GM12878 (cell line): ENCODE data around the gene GALNT18. TPM values are rescaled to one million over a fixed set of nuclear protein-coding genes. Genes with fewer than 3 reads are reported as not detected.

Source experiments
- ATAC-seq: fragments of 200-7000 bp; cut with Tn5 transposase; 3 replicates; pipeline ENCODE4 v1.9.1; 2020; ENCODE audit warnings: mild to moderate bottlenecking, moderate library complexity
- BruUV-seq: library from RNA; stranded (reverse); fragments of 400-500 nt; replicated peaks from 2 replicates; lab custom pipeline; 2021; lab: Mats Ljungman, UMichigan
- CTCF ChIA-PET: fragments of 300-600 bp; sonication (Branson Sonifier 250); formaldehyde crosslinking; extraction: SDS; loops from one replicate; lab custom pipeline; 2021; ENCODE audit warnings: inconsistent platforms; lab: Yijun Ruan, JAX
- POLR2A ChIA-PET: fragments of 350-600 bp; formaldehyde crosslinking; extraction: SDS; loops from one replicate; lab custom pipeline; 2021; ENCODE audit warnings: inconsistent platforms; lab: Charles Lee
- RAD21 ChIA-PET: fragments of 300-600 bp; sonication (Branson Sonifier 250); formaldehyde crosslinking; loops from one replicate; lab custom pipeline; 2023; ENCODE audit warnings: antibody characterized with exemption; ENCODE audit not compliant: unreplicated experiment; lab: Charles Lee
- SMC1A ChIA-PET: fragments of 300-600 bp; sonication (Branson Sonifier 250); formaldehyde crosslinking; loops from one replicate; lab custom pipeline; 2023; ENCODE audit not compliant: unreplicated experiment, uncharacterized antibody; lab: Charles Lee
- DNase-seq: peaks from one replicate; pipeline ENCODE4 v3.0.0-alpha.2; 2011; ENCODE audit warnings: low read depth, low spot score
- FAIRE-seq: peaks from 3 replicates; lab custom pipeline; 2011; peaks lifted over from hg19 to GRCh38; lab: Jason Lieb, UNC
- H2AFZ ChIP-seq: 2 replicates; pipeline ENCODE4 v1.6.0; 2011; ENCODE audit warnings: low read depth, low read length, control low read depth; ENCODE audit not compliant: control insufficient read depth
- H3K27ac ChIP-seq: 2 replicates; pipeline ENCODE4 v1.5.1; 2011; ENCODE audit warnings: control low read depth; ENCODE audit not compliant: control insufficient read depth, insufficient read depth
- H3K27me3 ChIP-seq, 2 experiments: replicated peaks in 1 of 2; 2 replicates each; pipeline versions ENCODE4 v1.6.0 to v1.6.1; 2011; ENCODE audit warnings: low read length in 1 of 2; ENCODE audit not compliant: control insufficient read depth in 2 of 2, insufficient read depth in 2 of 2
- H3K36me3 ChIP-seq, 2 experiments: 2 replicates each; pipeline ENCODE4 v1.5.1; 2011; ENCODE audit warnings: low read length in 1 of 2; ENCODE audit not compliant: control insufficient read depth in 2 of 2, insufficient read depth in 2 of 2
- H3K4me1 ChIP-seq: 2 replicates; pipeline ENCODE4 v1.6.1; 2011; ENCODE audit warnings: mild to moderate bottlenecking, low read length, moderate library complexity, mixed read lengths; ENCODE audit not compliant: control insufficient read depth, insufficient read depth
- H3K4me2 ChIP-seq: 2 replicates; pipeline ENCODE4 v1.6.0; 2011; ENCODE audit warnings: control low read depth; ENCODE audit not compliant: control insufficient read depth, insufficient read depth
- H3K4me3 ChIP-seq: fragments of 200-600 bp; sonication (generic); 2 replicates; pipeline ENCODE4 v1.5.1; 2016
- H3K79me2 ChIP-seq: 2 replicates; pipeline ENCODE4 v1.6.0; 2011; ENCODE audit warnings: low read length; ENCODE audit not compliant: control insufficient read depth, insufficient read depth
- H3K9ac ChIP-seq: 2 replicates; pipeline ENCODE4 v1.8.0; 2011; ENCODE audit warnings: low read length, control low read depth, mixed read lengths; ENCODE audit not compliant: control insufficient read depth, insufficient read depth
- H3K9me3 ChIP-seq: replicated peaks from 3 replicates; pipeline ENCODE4 v1.5.1; 2011; ENCODE audit warnings: mild to moderate bottlenecking, low read length; ENCODE audit not compliant: control insufficient read depth, insufficient read depth
- H4K20me1 ChIP-seq: 2 replicates; pipeline ENCODE4 v1.6.0; 2011; ENCODE audit not compliant: control insufficient read depth, insufficient read depth
- BCL11A ChIP-seq: IDR thresholded peaks from 2 replicates; pipeline ENCODE4 v1.6.1; 2011; ENCODE audit warnings: low read depth, low read length
- BCL3 ChIP-seq: IDR thresholded peaks from 2 replicates; pipeline ENCODE4 v1.6.1; 2011; ENCODE audit warnings: borderline replicate concordance, low read depth, mild to moderate bottlenecking, moderate library complexity, low read length; ENCODE audit not compliant: insufficient read depth, poor library complexity, severe bottlenecking
- BHLHE40 ChIP-seq, 2 experiments: fragments of 450-650 bp in 1 of 2; IDR thresholded peaks; 2 replicates each; pipeline ENCODE4 v1.6.1; 2011 to 2017; ENCODE audit warnings: low read depth in 2 of 2, borderline replicate concordance in 1 of 2, improper control_type of control experiment in 1 of 2, low read length in 1 of 2, mild to moderate bottlenecking in 1 of 2
- HDAC2 ChIP-seq: fragments of 200-600 bp; sonication (generic); IDR thresholded peaks from 2 replicates; pipeline ENCODE4 v1.6.1; 2017
- NFIC ChIP-seq: IDR thresholded peaks from 2 replicates; pipeline ENCODE4 v1.6.1; 2012; ENCODE audit warnings: low read depth, mild to moderate bottlenecking, inconsistent platforms, low read length, moderate library complexity
- SP1 ChIP-seq: IDR thresholded peaks from one replicate; pipeline ENCODE4 v1.6.1; 2011; ENCODE audit warnings: low read depth, low read length
- SPI1 ChIP-seq: IDR thresholded peaks from 2 replicates; pipeline ENCODE4 v1.6.1; 2011; ENCODE audit warnings: low read depth, mild to moderate bottlenecking, low read length, moderate library complexity, borderline replicate concordance; ENCODE audit not compliant: insufficient read depth
- SRF ChIP-seq, 2 experiments: IDR thresholded peaks; 2 replicates each; pipeline ENCODE4 v1.6.1; 2011; ENCODE audit warnings: low read depth in 2 of 2, low read length in 2 of 2, mild to moderate bottlenecking in 1 of 2, moderate library complexity in 1 of 2
- STAT3 ChIP-seq: IDR thresholded peaks from 2 replicates; pipeline ENCODE4 v1.6.1; 2011; ENCODE audit warnings: low read depth, low read length, improper control_type of control experiment
- ZBED1 ChIP-seq: IDR thresholded peaks from 2 replicates; pipeline ENCODE4 v1.6.1; 2016; ENCODE audit warnings: borderline replicate concordance
- WGBS: methylation state at CpG from one replicate; pipeline ENCODE4 v1.1.6; 2016; ENCODE audit warnings: low lambda C conversion rate; ENCODE audit not compliant: insufficient replicate concordance, insufficient coverage; ENCODE audit errors: missing lambda C conversion rate; 5-methylcytosine and 5-hydroxymethylcytosine counted together
- in situ Hi-C: fragments of 300-500 bp; cut with MboI; formaldehyde crosslinking; loops from 9 replicates; pipeline ENCODE4 v1.14.3; 2018; ENCODE audit warnings: mixed read lengths
- intact Hi-C: fragments of 100-400 bp; cut with micrococcal nuclease; formaldehyde crosslinking; loops from one replicate; pipeline ENCODE4 v1.14.2; 2022; ENCODE audit not compliant: unreplicated experiment
- polyA plus RNA-seq, 11 experiments: library from polyadenylated mRNA; depleted of rRNA in 4 of 11; unstranded in 6 of 11; stranded (reverse) in 5 of 11; fragments of >200 nt; fragmentation: Nextera tagmentation in 4 of 11; fragmentation: Illumina TruSeq in 1 of 11; extraction: Ambion mirVana in 4 of 11; extraction: Trizol in 1 of 11; gene quantifications; 1 replicate in 1 of 11; 2 replicates in 10 of 11; pipeline versions ENCODE4 v1.2.1 to v1.2.3, GENCODE V29; 2011 to 2016; ENCODE audit warnings: inconsistent platforms in 2 of 11, missing spikeins in 2 of 11, low read depth in 1 of 11
- total RNA-seq, 4 experiments: library from RNA; depleted of rRNA in 3 of 4; stranded (reverse); fragments of >200 nt in 3 of 4; fragmentation: Illumina TruSeq in 1 of 4; extraction: Trizol in 1 of 4; gene quantifications; 2 replicates each; pipeline versions ENCODE4 v1.2.1 to v1.2.3, GENCODE V29; 2013 to 2021

Gene GALNT18
- total and polyA plus RNA-seq, 10 of the 15 experiments (the other 5 are each of a cell fraction or from before 2014, with no cell fraction given): 1.2 to 14.2 (median 6.3) TPM

DNA sequence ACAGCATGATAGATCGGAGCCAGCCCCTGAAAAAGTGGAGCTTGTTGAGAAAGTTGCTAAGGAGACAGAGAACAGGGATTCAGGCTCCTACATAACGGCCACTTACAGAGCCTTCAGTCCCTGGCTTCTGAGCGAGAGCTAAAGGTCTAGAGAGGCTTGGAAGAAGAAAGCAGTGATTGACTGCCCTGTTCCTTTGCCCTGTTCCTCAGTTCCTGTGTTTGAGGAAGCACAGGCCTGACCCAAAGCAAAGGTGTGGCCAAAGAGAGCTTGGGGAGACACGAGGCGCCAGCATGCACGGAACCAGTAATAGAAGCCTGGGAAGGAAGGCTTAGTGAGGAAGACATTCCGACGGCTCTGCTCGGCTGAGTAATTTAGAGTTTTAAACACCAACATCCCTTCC, 194.7 kb downstream of the GALNT18 start:
- H2AFZ ChIP-seq: no peak overlapping the region
- H3K4me1 ChIP-seq: no peaks in the 10 kb centered on the region
- TF ChIP-seq BCL3 (no peak), SRF (IDR thresholded peaks at IDR 0.05; ENCODE audit: low read depth in 2 of 2, low read length in 2 of 2) (no peak), BHLHE40 (IDR thresholded peaks at IDR 0.05; ENCODE audit: borderline replicate concordance in 1 of 2, low read depth in 2 of 2, low read length in 1 of 2) (no peak), BCL11A (no peak), SPI1 (no peak), SP1 (no peak), ZBED1 (no peak), HDAC2 (no peak), STAT3 (no peak), NFIC (no peak)
- intact Hi-C loops: no loop called here
- FAIRE-seq (no peak), DNase-seq (no peak), ATAC-seq (no peak)
- no TSS peak for BruUV-seq
- in situ Hi-C loops: no loop called here
- 47% methylated on average over 7 of the region's 9 CpGs for WGBS
- ChIA-PET SMC1A (no interaction called here), POLR2A (no interaction called here), CTCF (no interaction called here), RAD21 (no interaction called here)
- H3K9me3 ChIP-seq: no peaks in the 10 kb centered on the region
- no peak overlapping the region for H3K9ac ChIP-seq
- no peaks in the 10 kb centered on the region for H3K27me3 ChIP-seq
- H3K4me3 ChIP-seq: no peak overlapping the region
- no peaks in the 10 kb centered on the region; a peak in 2 of 4 replicates for H3K36me3 ChIP-seq
- H3K79me2 ChIP-seq: no peaks in the 10 kb centered on the region
- H4K20me1 ChIP-seq: no peaks in the 10 kb centered on the region; the same call in none of the 2 replicates
- H3K4me2 ChIP-seq: no peak overlapping the region
- H3K27ac ChIP-seq: no peak overlapping the region
